Heart left ventricle (tissue), 13 donors: Measurements from ENCODE around the gene NANOS1.

ENCODE experiments used
- POLR2A ChIP-seq, 2 donors: fragments of 450-650 bp; IDR thresholded peaks; one replicate each; pipeline ENCODE4 v1.6.1; 2017; ENCODE audit warnings: antibody characterized with exemption in 2 of 2, mild to moderate bottlenecking in 2 of 2, moderate library complexity in 2 of 2
- TF ChIP-seq, protein P1 (sequence below), 12 donors: fragments of 200-600 bp; sonication (generic) in 4 of 12; IDR thresholded peaks; one replicate each; pipeline versions ENCODE4 v1.5.0 to v1.8.0; 2018 to 2022; ENCODE audit warnings: antibody characterized with exemption in 12 of 12, mild to moderate bottlenecking in 5 of 12
- donor health status: ischemic (EF 13 %, LVEDD 7.1; RV severe dilation, severe dysfunction).
- donor health status: DM: no; HTN: yes; CAD: no.
- donor health status: DM: no; HTN: no; CAD: no.
- donor health status: ischemic (EF 25% LVEDD 6.9; RV normal size, moderate dysfunction).
- donor health status: ischemic (EF 25% LVEDD 5.7; RV mildly dilated, moderate dysfunction).
- donor health status: ischemic (EF 35%, LVEDD 5.7; RV mildly dilated, moderate dysfunction).
- donor health status: nonischemic (EF 11% LVEDD 7.7; RV severe dilation, severe dysfunction).
- donor health status: DM: yes; HTN: yes; CAD: no.
- donor health status: PGD.
- donor health status: ischemic (EF 29% LVEDD 5.4; RV normal size, mild dysfunction).
- donor health status: nonischemic (EF 23%, LVEDD 6.1; RV moderate dilation, normal function).

DNA sequence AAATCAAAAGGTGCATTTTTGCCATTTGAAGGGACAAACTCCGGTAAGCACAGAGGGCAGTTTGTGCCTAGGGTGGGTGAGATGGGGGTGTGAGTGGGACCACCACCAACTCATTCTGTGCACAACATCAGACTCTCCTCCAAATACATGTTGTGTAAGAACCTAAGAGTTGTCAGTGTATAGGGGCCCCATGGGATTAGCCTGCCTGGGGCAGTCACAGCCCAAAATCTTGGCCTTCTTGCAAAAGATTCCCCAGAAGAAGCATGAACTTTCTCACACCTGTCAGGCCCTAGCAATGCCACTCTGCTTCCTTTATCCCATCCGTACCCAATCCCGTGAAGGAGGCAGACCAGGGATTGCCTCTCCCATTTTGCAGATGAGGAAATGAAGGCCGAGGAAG lies 47.1 kb upstream of the NANOS1 start:
- TF ChIP-seq, protein P1, sequence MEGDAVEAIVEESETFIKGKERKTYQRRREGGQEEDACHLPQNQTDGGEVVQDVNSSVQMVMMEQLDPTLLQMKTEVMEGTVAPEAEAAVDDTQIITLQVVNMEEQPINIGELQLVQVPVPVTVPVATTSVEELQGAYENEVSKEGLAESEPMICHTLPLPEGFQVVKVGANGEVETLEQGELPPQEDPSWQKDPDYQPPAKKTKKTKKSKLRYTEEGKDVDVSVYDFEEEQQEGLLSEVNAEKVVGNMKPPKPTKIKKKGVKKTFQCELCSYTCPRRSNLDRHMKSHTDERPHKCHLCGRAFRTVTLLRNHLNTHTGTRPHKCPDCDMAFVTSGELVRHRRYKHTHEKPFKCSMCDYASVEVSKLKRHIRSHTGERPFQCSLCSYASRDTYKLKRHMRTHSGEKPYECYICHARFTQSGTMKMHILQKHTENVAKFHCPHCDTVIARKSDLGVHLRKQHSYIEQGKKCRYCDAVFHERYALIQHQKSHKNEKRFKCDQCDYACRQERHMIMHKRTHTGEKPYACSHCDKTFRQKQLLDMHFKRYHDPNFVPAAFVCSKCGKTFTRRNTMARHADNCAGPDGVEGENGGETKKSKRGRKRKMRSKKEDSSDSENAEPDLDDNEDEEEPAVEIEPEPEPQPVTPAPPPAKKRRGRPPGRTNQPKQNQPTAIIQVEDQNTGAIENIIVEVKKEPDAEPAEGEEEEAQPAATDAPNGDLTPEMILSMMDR (IDR thresholded peaks at IDR 0.05) = no peak
- no peak for TF ChIP-seq POLR2A (IDR thresholded peaks at IDR 0.05)
